ENCODE results near the gene STAM.

Gene STAM

DNA sequence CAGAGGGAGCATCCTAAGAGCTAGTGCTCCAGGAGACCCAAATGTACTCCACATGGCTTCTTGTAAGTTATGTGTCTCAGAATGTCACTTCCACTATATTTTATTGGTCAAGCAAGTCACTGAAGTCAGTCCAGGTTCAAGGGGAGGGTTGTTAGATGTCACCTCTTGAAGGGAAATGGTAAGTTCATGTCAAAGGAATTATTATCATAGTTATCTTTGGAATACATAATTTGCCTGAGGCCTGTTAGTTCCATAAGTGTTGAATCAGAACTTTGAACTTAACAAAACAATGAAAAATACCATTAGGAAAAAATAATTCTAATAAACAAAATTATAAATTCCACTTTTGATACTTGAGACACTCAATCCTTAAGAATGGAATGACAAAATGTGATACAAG lies 30.6 kb downstream of the STAM start:
- peak overlapping the region; percentile 26 for H3K18ac ChIP-seq (ENCODE audit: low read length)
- H3K36me3 ChIP-seq (ENCODE audit: control insufficient read depth in 1 of 2, insufficient read depth in 2 of 2, low read length in 2 of 2): no peaks in the 10 kb centered on the region
- H4K8ac ChIP-seq (ENCODE audit: low read depth, low read length): no peak overlapping the region
- no peaks in the 10 kb centered on the region for H3K79me1 ChIP-seq (ENCODE audit: low read length)
- H2BK5ac ChIP-seq (ENCODE audit: low read depth, low read length, poor library complexity): no peak overlapping the region
- no peaks in the 10 kb centered on the region for H3K79me2 ChIP-seq (ENCODE audit: control insufficient read depth, insufficient read depth, low read length, poor library complexity)
- no peak overlapping the region for H2BK12ac ChIP-seq (ENCODE audit: low read length)
- no peak overlapping the region for H3K27ac ChIP-seq (ENCODE audit: low read depth, low read length)
- no peak overlapping the region for H3K23ac ChIP-seq (ENCODE audit: low read length)
- no peak overlapping the region for H4K91ac ChIP-seq (ENCODE audit: low read depth, low read length)
- H3K4me1 ChIP-seq (ENCODE audit: control insufficient read depth in 1 of 2, insufficient read depth in 2 of 2, low read length in 2 of 2): peaks cover 9% of the 10 kb centered on the region in 2 experiments
- no peak overlapping the region for H2AK5ac ChIP-seq (ENCODE audit: low read length)
- no peak overlapping the region for H4K12ac ChIP-seq (ENCODE audit: low read depth, low read length)
- DNase-seq: peak in 1 of 2 donors; percentile 61
- H3K4me2 ChIP-seq (ENCODE audit: low read length): no peak overlapping the region
- H3K14ac ChIP-seq (ENCODE audit: low read length): no peak overlapping the region
- H3K9ac ChIP-seq (ENCODE audit: low read length): no peak overlapping the region
- no peak overlapping the region for H3K4me3 ChIP-seq (ENCODE audit: low read depth, low read length)
- no peak overlapping the region for H3K4ac ChIP-seq (ENCODE audit: low read depth, low read length)
- H3K27me3 ChIP-seq (ENCODE audit: insufficient read depth, low read length): no peaks in the 10 kb centered on the region
- H2BK120ac ChIP-seq (ENCODE audit: insufficient read depth, low read length, poor library complexity): peak overlapping the region; percentile 19
- H3K9me3 ChIP-seq (ENCODE audit: insufficient read depth, low read depth, low read length): no peaks in the 10 kb centered on the region
- no peak overlapping the region for H2AFZ ChIP-seq (ENCODE audit: insufficient read depth, low read length, poor library complexity)

DNA sequence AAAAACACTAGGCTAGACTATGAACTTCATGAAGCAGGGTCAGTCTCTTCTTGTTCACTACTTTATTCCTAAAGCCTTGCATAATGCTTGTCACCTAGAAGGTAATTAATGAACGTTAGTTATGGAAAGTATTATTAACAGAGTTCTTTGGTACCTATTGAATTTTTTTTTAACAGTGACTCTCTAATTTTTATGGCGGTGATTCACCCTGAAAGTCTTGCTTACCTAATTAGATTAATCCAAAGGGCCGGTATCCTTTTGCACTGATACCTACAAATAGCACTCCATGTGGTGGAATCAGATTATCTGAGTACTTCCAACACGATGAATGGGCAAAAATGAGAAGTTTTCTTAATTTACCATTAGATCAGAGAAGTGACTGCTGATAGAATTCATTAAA lies 31.7 kb downstream of the STAM start:
- Histone ChIP-seq H3K18ac (ENCODE audit: low read length) (no peak overlapping the region), H3K4me3 (ENCODE audit: low read depth, low read length) (no peak overlapping the region), H2BK12ac (ENCODE audit: low read length) (no peak overlapping the region), H3K27me3 (ENCODE audit: insufficient read depth, low read length) (no peaks in the 10 kb centered on the region), H3K14ac (ENCODE audit: low read length) (no peak overlapping the region), H4K8ac (ENCODE audit: low read depth, low read length) (no peak overlapping the region), H3K4me1 (ENCODE audit: control insufficient read depth in 1 of 2, insufficient read depth in 2 of 2, low read length in 2 of 2) (peaks cover 9% of the 10 kb centered on the region in 2 experiments), H2BK5ac (ENCODE audit: low read depth, low read length, poor library complexity) (no peak overlapping the region), H3K4me2 (ENCODE audit: low read length) (no peak overlapping the region), H2AFZ (ENCODE audit: insufficient read depth, low read length, poor library complexity) (no peak overlapping the region), H3K27ac (ENCODE audit: low read depth, low read length) (no peak overlapping the region), H2BK120ac (ENCODE audit: insufficient read depth, low read length, poor library complexity) (no peak overlapping the region), H3K9me3 (ENCODE audit: insufficient read depth, low read depth, low read length) (no peaks in the 10 kb centered on the region), H3K4ac (ENCODE audit: low read depth, low read length) (no peak overlapping the region), H3K9ac (ENCODE audit: low read length) (no peak overlapping the region), H4K91ac (ENCODE audit: low read depth, low read length) (no peak overlapping the region), H2AK5ac (ENCODE audit: low read length) (no peak overlapping the region), H3K79me2 (ENCODE audit: control insufficient read depth, insufficient read depth, low read length, poor library complexity) (no peaks in the 10 kb centered on the region), H3K36me3 (ENCODE audit: control insufficient read depth in 1 of 2, insufficient read depth in 2 of 2, low read length in 2 of 2) (no peaks in the 10 kb centered on the region), H4K12ac (ENCODE audit: low read depth, low read length) (no peak overlapping the region), H3K23ac (ENCODE audit: low read length) (no peak overlapping the region), H3K79me1 (ENCODE audit: low read length) (no peaks in the 10 kb centered on the region)
- WGBS (ENCODE audit: extremely low coverage, insufficient coverage, insufficient read length): no CpG with 5 or more reads among the region's 4 CpGs
- DNase-seq: no peak

DNA sequence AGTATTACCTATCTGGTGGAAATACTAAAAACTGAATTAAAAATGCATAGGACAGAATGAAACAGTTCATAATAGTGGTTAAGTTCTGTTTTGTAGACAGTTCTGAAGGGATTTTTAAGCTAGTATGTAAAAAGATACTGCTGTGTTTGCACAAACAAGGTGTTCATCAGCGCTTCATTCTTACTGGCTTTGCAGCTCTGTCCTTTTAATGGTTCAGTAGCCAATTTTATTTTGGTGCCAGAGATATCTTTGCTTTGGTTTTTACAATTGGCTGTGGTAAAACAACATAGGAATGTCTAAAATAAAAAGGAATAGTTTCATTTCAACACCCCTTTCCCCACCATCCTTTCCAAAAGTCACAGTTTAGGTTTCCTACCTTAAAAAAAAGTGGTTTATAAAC lies 33.0 kb downstream of the STAM start:
- no CpG with 5 or more reads among the region's 1 CpG for WGBS (ENCODE audit: extremely low coverage, insufficient coverage, insufficient read length)

DNA sequence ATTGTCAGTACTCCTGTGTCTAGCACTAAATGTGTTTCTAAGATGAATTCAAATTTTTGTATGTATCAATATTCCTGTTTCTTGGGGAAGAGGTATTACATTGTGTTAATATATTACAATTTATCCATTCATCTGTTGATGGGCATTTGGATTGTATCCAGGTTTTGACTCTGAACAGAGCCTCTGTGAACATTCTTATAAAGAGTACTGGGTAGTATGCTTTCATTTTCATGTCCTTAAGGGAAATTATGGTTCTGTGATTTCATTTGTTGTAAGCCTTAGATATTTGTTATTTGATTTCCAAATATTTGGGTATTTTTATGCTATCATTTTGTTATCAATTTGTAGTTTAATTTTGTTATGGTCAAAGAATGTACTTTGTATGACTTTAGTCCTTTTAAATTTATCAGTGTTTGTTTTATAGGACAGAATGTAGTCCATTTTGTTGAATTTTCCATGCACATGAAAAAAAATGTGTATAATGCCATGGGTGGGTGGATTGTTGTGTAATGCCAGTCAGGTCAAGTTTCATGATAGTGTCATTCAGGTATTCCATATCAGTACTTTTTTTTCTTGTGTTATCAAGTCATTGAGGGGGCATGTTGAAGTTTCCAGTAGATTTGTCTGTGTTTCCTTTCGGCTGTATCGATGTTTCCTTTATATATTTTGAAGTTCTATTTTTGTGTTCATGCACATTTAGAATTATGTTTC lies 38.4 kb downstream of the STAM start:
- Histone ChIP-seq H3K18ac (ENCODE audit: low read length) (no peak overlapping the region), H3K79me1 (ENCODE audit: low read length) (no peaks in the 10 kb centered on the region), H4K12ac (ENCODE audit: low read depth, low read length) (no peak overlapping the region), H2BK12ac (ENCODE audit: low read length) (no peak overlapping the region), H3K4ac (ENCODE audit: low read depth, low read length) (no peak overlapping the region), H3K9me3 (ENCODE audit: insufficient read depth, low read depth, low read length) (no peaks in the 10 kb centered on the region), H2AK5ac (ENCODE audit: low read length) (no peak overlapping the region), H2AFZ (ENCODE audit: insufficient read depth, low read length, poor library complexity) (no peak overlapping the region), H3K9ac (ENCODE audit: low read length) (no peak overlapping the region), H3K23ac (ENCODE audit: low read length) (no peak overlapping the region), H3K4me1 (ENCODE audit: control insufficient read depth in 1 of 2, insufficient read depth in 2 of 2, low read length in 2 of 2) (peaks cover 0 to 3% of the 10 kb centered on the region in 2 experiments), H3K36me3 (ENCODE audit: control insufficient read depth in 1 of 2, insufficient read depth in 2 of 2, low read length in 2 of 2) (peaks cover 0 to 4% of the 10 kb centered on the region in 2 experiments), H3K27me3 (ENCODE audit: insufficient read depth, low read length) (no peaks in the 10 kb centered on the region), H4K91ac (ENCODE audit: low read depth, low read length) (no peak overlapping the region), H2BK5ac (ENCODE audit: low read depth, low read length, poor library complexity) (no peak overlapping the region), H2BK120ac (ENCODE audit: insufficient read depth, low read length, poor library complexity) (no peak overlapping the region), H3K4me2 (ENCODE audit: low read length) (no peak overlapping the region), H4K8ac (ENCODE audit: low read depth, low read length) (no peak overlapping the region), H3K27ac (ENCODE audit: low read depth, low read length) (no peak overlapping the region), H3K79me2 (ENCODE audit: control insufficient read depth, insufficient read depth, low read length, poor library complexity) (peaks cover 2% of the 10 kb centered on the region), H3K4me3 (ENCODE audit: low read depth, low read length) (no peak overlapping the region), H3K14ac (ENCODE audit: low read length) (no peak overlapping the region)
- no CpG with 5 or more reads among the region's 2 CpGs for WGBS (ENCODE audit: extremely low coverage, insufficient coverage, insufficient read length)
- no peak for DNase-seq

More for the DNA sequence above, 33.0 kb downstream of the STAM start:
- Histone ChIP-seq H3K18ac (ENCODE audit: low read length) (no peak overlapping the region), H4K91ac (ENCODE audit: low read depth, low read length) (no peak overlapping the region), H3K27me3 (ENCODE audit: insufficient read depth, low read length) (no peaks in the 10 kb centered on the region), H2AK5ac (ENCODE audit: low read length) (no peak overlapping the region), H3K9ac (ENCODE audit: low read length) (no peak overlapping the region), H3K9me3 (ENCODE audit: insufficient read depth, low read depth, low read length) (no peaks in the 10 kb centered on the region), H3K4me3 (ENCODE audit: low read depth, low read length) (no peak overlapping the region), H3K27ac (ENCODE audit: low read depth, low read length) (no peak overlapping the region), H3K23ac (ENCODE audit: low read length) (no peak overlapping the region), H3K4me1 (ENCODE audit: control insufficient read depth in 1 of 2, insufficient read depth in 2 of 2, low read length in 2 of 2) (peaks cover 9% of the 10 kb centered on the region in 2 experiments), H2BK12ac (ENCODE audit: low read length) (no peak overlapping the region), H3K14ac (ENCODE audit: low read length) (no peak overlapping the region), H3K36me3 (ENCODE audit: control insufficient read depth in 1 of 2, insufficient read depth in 2 of 2, low read length in 2 of 2) (no peaks in the 10 kb centered on the region), H3K79me2 (ENCODE audit: control insufficient read depth, insufficient read depth, low read length, poor library complexity) (no peaks in the 10 kb centered on the region), H2BK120ac (ENCODE audit: insufficient read depth, low read length, poor library complexity) (no peak overlapping the region), H3K79me1 (ENCODE audit: low read length) (no peaks in the 10 kb centered on the region), H2BK5ac (ENCODE audit: low read depth, low read length, poor library complexity) (no peak overlapping the region), H4K8ac (ENCODE audit: low read depth, low read length) (no peak overlapping the region), H3K4me2 (ENCODE audit: low read length) (no peak overlapping the region), H2AFZ (ENCODE audit: insufficient read depth, low read length, poor library complexity) (no peak overlapping the region), H3K4ac (ENCODE audit: low read depth, low read length) (no peak overlapping the region), H4K12ac (ENCODE audit: low read depth, low read length) (no peak overlapping the region)
- no peak for DNase-seq

Data from trophoblast cell (in vitro differentiated cells and primary cell).